GM12892 (cell line): ENCODE data around the gene HHAT.

ENCODE experiments used
- POLR2A ChIP-seq: IDR thresholded peaks from 2 replicates; pipeline ENCODE4 v1.6.1; 2011; ENCODE audit warnings: low read depth, low read length, control low read depth
- POLR2AphosphoS5 ChIP-seq: IDR thresholded peaks from 2 replicates; pipeline ENCODE4 v1.6.1; 2011; ENCODE audit warnings: low read depth, low read length, control low read depth
- TAF1 ChIP-seq: IDR thresholded peaks from 2 replicates; pipeline ENCODE4 v1.6.1; 2011; ENCODE audit warnings: low read depth, mild to moderate bottlenecking, control low read depth, low read length, borderline replicate concordance

GRCh38 chr1:210332719-210333398, 4.2 kb downstream of the HHAT start:
- TF ChIP-seq TAF1 (0 out of 2 replicates have a peak, but pooled peaks have one; percentile 21), POLR2AphosphoS5 (no peak), POLR2A (no peak)
